ENCODE data around the gene RBM39.
A peak's percentile ranks its signal among the peaks of the same experiment; 100 is the strongest.
"Not testable (repeated sequence)": the region's sequence is repeated elsewhere in the genome, so short reads cannot be mapped to it uniquely, and the experiment has no call there.

Gene RBM39

DNA sequence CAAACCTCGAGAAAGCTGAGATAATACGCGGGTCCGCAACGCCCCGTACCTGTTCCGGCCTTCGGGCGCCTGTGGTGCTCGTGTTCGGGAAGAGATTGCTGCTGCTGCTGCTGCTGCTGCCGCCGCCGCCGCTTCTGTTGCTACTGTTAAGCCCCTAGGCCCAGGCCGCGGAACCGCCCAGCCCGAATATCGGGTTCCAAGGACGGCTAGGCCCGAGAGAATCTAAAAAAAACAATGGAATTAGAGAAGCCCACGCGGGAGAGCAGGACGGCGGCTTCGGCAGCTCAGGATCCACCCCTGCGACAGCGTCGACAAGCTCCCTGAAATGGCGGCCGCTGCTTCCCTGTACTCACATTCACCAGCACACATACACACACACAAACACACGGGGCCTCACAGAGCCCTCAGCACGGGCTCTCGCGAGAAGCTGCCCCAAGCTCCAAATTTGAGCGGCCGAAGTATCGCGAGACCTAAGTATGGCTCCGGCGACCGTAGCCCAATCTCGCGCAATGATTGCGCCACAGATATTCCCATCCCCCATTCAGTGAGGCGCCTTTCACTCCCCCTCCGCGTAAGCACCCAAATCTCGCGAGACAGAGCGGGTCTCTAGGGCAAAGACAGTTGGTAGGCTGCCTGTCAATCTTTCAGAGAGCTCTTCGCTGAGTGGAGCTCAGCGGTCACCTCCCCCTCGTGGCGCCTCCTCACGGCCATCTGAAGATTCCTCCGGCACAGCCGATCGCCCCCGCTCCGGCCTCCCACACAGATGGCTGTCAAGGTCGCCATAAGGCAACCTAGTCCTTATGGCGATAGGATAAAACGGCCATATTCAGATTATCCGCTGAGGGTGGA, at the start of gene RBM39:
Gene RBM39 (minus strand): TSS at position 369 of the 849 bp plus-strand sequence. CDS start 1,386 bp downstream, outside the sequence.
- DNase-seq (ENCODE audit: low read depth) = peak; percentile 100

DNA sequence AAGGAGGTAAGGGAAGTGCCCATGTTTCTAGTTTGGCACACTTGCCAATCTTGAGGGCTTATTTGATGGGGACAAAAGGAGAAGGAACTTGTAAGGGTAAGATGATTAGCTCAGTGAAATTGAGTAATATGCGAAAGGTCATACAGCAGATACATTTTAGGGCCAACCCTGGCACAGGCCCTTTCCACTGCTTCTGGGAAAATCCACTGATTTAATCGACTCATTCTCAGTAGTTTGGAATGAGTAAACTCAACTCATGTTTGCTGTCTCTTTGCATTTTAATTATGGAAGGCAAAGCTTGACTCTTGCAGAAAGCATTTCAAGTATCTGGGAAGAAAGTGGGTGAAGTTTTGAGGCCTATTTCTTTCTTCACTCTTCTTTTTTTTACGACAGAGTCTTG, 49.8 kb upstream of the RBM39 start:
- peak; percentile 96 for DNase-seq (ENCODE audit: low read depth)

DNA sequence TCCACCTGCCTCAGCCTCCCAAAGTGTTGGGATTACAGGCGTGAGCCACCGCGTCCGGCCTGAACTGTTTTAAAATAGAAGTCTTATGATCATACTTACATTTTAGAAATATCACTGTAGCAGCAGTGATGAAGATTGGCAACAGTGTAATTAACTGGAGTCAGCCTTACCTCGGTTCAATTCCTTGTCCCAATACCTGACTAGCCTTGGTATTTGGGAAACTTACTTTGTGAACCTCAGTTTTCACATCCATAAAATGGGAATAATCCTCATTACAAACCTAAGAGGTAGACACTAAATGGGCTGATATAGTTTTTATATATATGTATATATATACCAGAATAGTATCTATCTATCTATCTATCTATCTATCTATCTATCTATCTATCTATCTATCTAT, 49.0 kb upstream of the RBM39 start:
- no peak for DNase-seq (ENCODE audit: low read depth)

DNA sequence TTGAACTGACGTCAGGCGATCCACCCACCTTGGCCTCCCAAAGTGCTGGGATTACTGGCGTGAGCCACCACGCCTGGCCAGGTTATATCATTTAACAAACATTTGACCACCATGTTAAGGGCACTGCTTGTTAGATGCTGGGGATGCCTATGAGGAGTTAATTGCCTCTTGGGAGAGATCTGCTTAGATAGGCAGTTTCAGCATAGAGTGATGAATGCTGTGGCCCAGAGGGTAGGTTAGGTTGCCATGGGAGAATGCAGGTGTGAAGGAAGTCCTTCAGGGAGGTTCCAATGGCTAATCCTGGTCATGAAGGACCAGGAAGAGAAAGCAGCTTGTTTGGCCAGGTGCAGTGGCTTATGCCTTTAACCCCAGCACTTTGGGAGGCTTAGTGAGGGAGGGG, 46.7 kb upstream of the RBM39 start:
- no peak for DNase-seq (ENCODE audit: low read depth)

DNA sequence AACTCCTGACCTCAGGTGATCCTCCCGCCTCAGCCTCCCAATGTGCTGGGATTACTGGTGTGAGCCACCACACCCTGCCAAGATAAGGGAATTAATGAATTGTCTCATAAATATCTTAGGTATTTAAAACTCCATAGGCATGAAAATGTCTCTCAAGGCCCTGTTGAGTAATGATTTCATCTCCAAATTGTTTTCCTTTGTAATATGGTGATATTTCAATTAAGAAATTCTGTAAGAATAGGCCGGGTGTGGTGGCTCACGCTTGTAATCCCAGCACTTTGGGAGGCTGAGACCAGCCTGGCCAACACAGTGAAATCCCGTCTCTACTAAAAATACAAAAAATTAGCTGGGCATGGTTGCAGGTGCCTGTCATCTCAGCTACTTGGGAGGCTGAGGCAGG, 43.5 kb upstream of the RBM39 start:
- DNase-seq (ENCODE audit: low read depth) = not testable (repeated sequence)

DNA sequence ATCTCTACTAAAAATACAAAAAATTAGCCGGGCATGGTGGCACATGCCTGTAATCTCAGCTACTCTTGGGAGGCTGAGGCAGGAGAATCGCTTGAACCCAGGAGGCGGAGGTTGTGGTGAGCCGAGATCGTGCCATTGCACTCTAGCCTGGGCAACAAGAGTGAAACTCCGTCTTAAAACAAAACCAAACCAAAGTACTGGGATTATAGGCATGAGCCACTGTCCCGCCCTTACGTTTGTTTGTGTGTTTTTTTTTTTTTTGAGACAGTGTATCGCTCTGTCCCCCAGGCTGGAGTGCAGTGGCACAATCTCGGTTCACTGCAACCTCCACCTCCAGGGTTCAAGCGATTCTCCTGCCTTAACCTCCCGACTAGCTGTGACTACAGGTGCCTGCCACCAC, 41.8 kb upstream of the RBM39 start:
- not testable (repeated sequence) for DNase-seq (ENCODE audit: low read depth)

DNA sequence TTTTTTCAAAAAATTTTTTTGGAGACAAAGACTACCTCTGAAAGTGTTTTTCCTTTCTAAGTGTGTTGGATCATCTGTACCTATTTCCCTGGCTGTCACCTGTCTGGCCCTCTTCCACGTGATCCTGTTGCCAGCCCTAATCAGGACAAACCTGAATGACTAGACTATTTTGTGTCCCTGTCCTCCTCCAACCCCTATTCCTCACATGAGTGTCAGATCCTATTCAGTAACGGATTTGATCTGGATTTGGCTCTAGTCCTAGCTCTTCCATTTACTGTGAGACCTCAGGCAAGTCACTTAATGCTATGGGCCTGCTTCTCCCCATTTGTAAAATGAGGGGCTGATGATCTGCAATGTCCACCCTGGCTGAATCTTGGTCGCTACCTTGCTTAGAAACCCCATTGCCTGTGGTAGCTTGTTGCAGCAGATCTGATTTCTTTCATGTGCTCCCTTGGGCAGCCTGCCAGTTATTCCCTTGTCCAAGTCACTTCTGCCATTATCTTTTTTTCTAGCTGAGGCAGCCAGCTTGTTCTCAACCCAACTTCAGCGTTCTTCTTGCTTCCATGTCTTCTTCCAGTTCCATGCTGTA, 34.5 kb upstream of the RBM39 start:
- peak; percentile 49 for DNase-seq (ENCODE audit: low read depth)

DNA sequence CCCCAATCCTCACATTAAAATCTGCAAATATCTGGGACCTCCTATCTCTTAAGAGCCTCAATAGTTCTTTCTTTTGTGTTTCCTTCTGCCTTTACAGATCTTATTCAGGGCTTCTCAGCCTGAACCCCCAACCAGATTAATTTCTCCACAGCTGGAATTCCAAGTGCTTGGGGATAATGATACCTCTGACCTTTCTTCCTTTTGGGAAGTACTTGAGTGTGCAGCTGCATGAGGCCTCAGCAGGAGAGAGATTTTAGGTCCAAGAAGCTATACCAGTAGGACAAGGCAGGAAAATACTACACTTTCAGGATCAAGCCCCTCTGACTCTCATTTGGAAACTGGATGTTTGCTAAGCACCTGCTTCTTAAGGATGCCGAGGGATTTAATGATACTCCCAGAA, 32.3 kb upstream of the RBM39 start:
- DNase-seq (ENCODE audit: low read depth) = no peak

DNA sequence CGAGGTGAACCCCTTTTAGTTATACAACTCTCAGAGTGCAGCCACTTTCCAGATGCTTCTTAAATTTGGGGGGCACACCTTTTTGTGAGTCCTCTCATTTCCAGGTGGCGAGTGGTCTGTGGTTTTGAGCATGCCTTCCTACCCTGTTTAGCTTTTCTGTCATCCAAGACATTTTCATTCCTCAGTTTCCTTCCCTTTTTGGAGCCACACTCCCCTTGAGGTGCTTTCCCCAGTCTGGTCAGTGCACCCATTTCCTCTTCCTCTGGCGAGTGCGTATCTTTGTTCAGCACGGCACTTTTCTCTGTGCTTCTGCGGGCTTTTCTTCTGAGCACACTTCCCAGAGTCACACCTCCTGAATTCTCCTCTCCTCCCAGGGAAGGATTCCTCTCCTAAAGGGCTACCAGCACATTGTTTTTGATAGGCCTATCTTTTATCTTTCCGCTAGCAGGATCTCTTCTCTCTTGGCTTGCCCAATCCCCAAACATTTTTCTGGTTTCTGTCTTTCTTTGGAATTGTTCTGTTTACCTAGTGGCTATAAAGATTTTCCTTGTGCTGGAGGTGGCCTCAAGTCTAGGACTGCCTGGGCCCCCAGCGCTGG, 31.2 kb upstream of the RBM39 start:
- no peak for DNase-seq (ENCODE audit: low read depth)

DNA sequence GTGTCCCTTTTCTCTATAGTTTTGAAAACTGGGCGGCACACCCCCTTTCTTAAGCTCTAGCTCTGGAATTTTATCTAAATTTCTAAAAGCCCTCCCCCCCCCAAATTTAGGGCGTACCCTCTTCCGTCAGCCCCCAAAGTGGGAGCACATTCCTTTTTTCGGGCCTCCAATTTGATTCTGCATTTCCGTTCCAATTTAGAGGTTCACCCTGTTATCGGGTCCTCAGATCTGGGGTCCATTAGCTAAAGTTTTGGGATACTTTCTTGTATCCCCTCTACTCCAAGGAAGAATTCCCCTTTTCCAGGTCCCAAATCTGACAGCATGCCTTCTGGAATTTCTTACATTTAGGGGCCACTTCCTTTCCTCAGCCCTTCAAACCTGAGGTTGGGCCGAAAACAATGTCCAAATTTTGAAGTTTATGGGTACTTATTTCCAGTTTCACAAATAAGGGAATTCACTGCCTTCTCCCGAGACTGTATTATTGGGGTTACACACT, 30.6 kb upstream of the RBM39 start:
- DNase-seq (ENCODE audit: low read depth) = no peak

DNA sequence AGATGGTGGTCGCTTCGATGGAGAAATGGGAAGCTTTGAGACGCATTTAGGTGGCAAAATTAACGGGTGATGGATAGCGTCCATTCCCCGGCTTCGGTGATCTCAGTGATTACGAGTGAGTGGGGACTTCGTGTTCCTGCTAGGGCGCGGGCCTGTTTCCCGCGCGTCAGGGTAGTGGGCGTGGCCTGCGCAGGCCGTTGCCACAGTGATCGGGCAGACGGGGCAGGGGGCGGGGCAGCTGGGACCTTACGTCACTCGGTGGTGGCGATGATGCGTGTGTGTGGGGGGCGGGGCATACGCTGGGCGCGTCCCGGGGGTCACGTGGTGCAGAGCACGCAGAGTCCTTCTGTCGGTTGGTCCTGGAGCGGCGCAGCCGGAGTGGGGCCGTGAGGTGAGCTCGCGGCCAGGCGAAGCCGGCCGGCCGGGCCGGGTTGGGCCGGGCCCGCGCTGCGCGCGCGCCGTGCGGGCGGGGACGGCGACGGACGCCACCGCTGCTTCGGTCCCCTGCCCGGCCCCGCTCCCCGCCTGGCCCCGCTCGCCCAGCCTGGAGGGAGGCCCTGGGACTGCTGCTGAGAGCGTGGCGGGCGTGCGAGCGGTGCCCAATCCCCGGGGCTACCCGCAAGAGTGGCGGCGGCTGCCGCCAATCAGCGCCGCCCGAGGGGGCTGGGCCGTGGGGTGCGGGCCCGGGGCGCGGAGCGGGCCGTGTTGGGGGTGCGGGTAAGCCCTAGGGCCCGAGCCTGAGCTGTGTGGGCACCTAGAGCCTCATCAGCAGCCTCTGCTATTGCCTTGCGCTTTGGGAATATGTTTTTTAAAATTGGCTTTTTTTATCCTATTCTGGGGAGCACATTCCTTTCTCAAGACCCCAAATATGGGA, 29.9 kb upstream of the RBM39 start, which contains the start of gene PHF20:
Gene PHF20 (plus strand): TSS at position 327 of the 874 bp plus-strand sequence. CDS start 29,508 bp downstream, outside the sequence.
- DNase-seq (ENCODE audit: low read depth) = peak; percentile 99

DNA sequence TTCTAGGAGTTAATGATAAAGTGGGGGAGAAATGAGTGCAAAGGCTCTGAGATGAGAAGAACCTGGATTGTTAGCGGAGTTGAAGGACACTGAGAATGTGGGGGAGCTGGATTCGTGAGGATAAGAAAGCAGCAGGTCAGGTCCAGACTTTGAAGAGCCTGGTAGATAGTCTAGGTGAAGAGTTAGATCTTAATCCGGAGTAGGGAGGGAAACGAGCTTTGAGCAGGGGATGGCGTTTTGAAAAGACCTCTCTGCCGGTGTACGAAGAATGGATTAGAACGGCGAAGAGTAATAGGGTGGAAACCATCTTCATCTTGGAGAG, 29.3 kb upstream of the RBM39 start:
- DNase-seq (ENCODE audit: low read depth) = no peak

DNA sequence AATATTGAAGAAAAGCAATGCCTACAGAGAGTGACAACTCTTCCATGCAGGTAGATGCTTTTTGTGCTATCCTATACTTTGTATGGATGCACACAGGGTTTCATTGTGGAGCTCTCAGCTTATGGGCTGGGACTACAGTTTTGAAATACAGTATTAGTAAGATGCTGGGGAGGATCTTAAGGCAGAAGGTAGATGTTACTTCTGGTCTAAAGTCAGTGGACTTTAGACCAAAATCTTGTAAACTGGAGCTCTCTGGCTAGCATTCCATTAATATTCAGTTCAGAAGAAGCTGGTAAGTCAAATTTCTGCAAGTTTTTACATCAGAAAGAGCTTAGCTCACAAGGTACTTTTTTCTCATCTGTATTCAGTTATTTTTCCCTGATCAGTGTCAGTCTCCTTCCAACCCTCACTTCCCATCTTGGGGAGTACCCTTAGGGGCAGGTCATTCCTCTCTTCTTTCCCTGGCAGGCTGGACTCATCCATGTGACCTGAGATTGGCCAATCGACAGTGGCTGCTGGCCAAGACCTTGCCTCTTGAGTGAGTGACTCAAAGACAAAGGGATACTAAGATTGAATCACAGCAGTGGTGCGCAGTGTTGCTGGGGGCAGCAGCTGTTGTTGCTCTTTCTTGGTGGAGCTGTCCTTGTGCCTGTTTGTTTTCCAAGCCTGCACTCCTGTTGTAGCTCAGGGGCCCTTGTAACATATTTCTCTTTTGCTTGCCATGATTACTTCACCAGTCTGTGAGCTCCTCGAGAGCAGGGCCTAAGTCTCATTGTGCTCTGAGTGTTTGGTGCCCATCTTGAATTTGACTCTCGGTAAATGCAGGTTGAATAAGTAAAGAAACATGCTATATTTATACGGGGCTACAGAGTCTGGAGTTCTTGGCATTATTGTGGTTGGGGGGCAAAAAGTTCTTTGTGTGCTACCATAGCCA, 26.9 kb upstream of the RBM39 start:
- peak; percentile 99 for DNase-seq (ENCODE audit: low read depth)

DNA sequence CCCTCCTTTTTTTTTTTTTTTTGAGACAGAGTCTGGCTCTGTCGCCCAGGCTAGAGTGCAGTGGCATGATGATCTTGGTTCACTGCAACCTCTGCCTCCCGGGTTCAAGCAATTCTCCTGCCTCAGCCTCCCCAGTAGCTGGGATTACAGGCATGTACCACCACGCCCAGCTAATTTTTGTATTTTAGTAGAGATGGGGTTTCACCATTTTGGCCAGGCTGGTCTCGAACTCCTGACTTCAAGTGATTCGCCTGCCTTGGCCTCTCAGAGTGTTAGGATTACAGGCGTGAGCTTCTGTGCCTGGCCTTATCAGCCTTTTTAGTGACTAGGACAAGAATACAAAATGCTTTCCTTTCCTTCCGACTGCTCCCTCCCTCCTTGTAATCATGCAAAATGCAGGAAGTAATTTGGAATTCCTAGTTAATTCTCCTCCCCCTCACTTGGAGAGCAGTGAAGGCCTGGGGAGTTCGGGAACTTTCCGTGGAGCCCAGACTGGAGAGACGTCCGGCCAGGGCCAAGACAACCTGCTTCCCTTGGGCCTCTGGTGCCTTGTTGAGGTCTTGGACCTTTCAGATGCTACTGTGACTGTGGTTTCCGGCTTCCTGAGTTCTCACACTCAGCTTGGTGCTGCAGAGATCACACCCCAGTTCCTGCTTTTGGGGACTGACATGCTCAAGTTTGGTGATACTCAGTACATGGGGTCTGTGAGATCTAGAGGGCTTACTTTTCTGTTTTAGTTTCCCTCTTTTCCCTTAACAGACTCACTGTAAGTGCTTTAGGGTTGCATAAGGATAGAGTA, 25.8 kb upstream of the RBM39 start:
- no peak for DNase-seq (ENCODE audit: low read depth)

DNA sequence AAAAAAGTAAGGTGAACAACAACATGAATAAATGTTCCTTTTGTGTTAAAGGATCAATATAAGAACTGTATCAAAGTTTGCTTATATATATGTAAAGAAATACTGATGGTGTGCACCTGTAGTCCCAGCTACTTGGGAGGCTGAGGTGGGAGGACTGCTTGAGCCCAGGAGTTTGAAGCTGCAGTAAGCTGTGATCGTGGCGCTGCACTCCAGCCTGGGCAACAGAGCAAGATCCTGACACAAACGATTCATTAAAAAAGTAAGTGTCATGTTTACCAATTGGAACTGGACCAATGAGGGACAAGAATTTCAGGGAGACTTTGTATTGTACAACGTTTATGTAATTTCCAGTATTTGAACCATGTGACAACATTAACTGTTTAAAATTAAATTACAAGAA, 24.8 kb upstream of the RBM39 start:
- DNase-seq (ENCODE audit: low read depth) = no peak

DNA sequence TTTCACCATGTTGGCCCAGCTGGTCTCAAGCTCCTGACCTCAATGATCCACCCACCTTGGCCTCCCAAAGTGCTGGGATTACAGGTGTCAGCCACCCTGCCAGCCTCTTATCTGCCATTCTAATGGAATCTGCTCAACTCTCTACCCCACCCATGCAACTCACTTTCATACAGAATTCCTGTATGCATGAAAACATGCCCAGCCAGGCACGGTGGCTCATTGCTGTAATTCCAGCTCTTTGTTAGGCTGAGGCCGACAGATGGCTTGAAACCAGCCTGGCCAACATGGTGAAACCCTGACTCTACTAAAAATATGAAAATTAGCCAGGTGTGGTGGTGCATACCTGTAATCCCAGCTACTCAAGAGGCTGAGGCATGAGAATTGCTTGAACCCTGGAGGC, 22.9 kb upstream of the RBM39 start:
- not testable (repeated sequence) for DNase-seq (ENCODE audit: low read depth)

DNA sequence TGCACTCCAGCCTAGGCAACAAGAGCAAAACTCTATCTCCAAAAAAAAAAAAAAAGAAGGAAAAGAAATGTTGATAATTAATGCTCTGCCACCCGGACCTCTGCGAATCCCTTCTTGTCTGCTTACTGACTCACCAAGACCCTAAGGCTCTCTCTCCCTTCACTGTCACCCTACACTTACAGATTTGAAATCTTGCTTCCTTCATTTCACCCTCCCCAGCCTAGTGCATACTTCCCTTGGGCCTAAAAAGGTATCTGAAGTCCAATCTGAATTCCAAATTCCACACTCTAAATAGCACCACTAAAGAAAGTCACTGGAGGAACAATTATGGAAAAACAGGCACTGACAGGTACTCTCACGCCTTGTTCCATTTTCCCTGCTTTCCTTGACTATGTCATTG, 20.4 kb upstream of the RBM39 start:
- no peak for DNase-seq (ENCODE audit: low read depth)

DNA sequence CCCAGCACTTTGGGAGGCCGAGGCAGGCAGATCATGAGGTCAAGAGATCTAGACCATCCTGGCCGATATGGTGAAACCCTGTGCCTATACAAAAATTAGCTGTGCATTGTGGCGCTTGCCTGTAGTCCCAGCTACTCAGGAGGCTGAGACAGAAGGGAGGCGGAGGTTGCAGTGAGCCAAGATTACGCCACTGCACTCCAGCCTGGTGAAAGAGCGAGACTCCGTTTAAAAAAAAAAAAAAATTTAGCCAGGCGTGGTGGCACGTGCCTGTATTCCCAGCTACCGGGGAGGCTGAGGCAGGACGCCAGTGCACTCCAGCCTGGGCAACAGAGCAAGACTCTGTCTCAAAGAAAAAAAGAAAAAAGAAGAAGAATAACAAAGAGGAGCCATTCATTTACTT, 19.5 kb upstream of the RBM39 start:
- not testable (repeated sequence) for DNase-seq (ENCODE audit: low read depth)

DNA sequence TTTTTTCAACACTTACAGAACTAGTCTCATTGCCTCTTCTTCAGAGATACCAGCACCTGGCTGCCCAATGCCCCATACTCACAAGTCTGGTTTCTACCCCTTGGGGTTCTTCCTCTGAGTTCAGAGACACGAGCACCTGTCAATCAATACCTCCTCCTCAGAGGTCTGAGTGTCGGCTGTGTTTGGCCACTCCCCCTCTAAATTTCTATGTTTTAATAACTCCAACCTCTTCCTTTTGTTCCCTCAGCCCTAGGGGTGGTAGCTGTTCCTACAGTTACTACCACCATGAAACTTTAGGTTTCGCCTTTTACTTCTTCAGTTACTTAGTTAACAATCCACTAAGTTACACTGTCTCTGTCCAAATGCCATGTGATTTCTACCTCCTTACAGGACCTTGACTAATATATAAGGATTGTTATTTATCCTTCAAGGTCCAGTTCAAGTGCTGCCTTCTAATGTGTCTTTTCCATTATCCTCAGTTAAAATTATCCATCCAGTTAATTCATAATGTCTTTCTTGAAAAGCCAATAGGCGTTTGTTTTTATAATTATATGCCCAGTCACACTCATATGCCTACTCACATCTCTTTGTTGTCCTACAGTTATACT, 15.1 kb upstream of the RBM39 start:
- no peak for DNase-seq (ENCODE audit: low read depth)

DNA sequence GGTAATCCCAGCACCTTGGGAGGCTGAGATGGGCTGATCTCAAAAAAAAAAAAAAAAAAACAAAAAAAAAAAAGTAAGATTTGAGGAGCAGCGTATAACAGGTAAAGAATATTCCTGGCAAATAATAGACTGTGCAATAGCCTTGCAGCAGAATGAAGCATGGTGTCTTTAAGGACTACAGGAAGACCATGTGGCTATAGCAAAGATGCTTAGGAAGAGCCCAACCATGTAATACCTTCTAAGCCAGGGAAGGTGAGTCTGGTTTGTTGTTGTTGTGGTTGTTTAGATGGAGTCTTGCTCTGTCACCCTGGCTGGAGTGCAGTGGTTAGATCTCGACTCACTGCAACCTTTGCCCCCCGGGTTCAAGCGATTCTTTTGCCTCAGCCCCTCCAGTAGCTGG, 14.3 kb upstream of the RBM39 start:
- no peak for DNase-seq (ENCODE audit: low read depth)
